ENCODE measurements around the gene BICC1.

The BICC1 gene

GRCh38 chr10:58577437-58577777, 64.7 kb downstream of the BICC1 start:
- no peak overlapping the region for H3K4ac ChIP-seq (ENCODE audit: low read length)
- no peak overlapping the region for H3K4me3 ChIP-seq (ENCODE audit: low read length in 2 of 2)
- H3K9me3 ChIP-seq (replicated peaks in 1 of 2; ENCODE audit: control insufficient read depth in 2 of 2, insufficient read depth in 1 of 2, low read depth in 1 of 2, low read length in 2 of 2): no peaks in the 10 kb centered on the region
- H3K36me3 ChIP-seq (replicated peaks in 1 of 2; ENCODE audit: control insufficient read depth in 2 of 2, insufficient read depth in 2 of 2, low read length in 2 of 2): no peaks in the 10 kb centered on the region
- H2AFZ ChIP-seq (ENCODE audit: low read length): no peak overlapping the region
- H3K79me1 ChIP-seq (ENCODE audit: low read depth, low read length): no peaks in the 10 kb centered on the region
- no peak overlapping the region for H2AK5ac ChIP-seq (ENCODE audit: low read depth, low read length)
- H2BK15ac ChIP-seq (ENCODE audit: low read length): no peak overlapping the region
- no peak overlapping the region for H4K8ac ChIP-seq (ENCODE audit: low read depth, low read length)
- H3K9ac ChIP-seq (ENCODE audit: low read depth, low read length, poor library complexity): no peak overlapping the region
- no peak overlapping the region for H2BK12ac ChIP-seq (ENCODE audit: low read length)
- H4K91ac ChIP-seq (ENCODE audit: low read depth, low read length, poor library complexity): no peak overlapping the region
- H2BK5ac ChIP-seq (ENCODE audit: low read length): no peak overlapping the region
- no peak overlapping the region for H3K27ac ChIP-seq (replicated peaks; ENCODE audit: low read length)
- DNase-seq (ENCODE audit: low spot score): no peak
- H2BK120ac ChIP-seq (ENCODE audit: low read depth, low read length): no peak overlapping the region
- H3K23ac ChIP-seq (ENCODE audit: low read depth, low read length, poor library complexity): no peak overlapping the region
- peaks cover 4 to 8% of the 10 kb centered on the region in 2 donors for H3K4me1 ChIP-seq (ENCODE audit: control insufficient read depth in 2 of 2, insufficient read depth in 1 of 2, low read depth in 1 of 2, low read length in 2 of 2)
- no peak overlapping the region for H3K14ac ChIP-seq (ENCODE audit: low read length)
- no peaks in the 10 kb centered on the region for H3K27me3 ChIP-seq (ENCODE audit: control insufficient read depth in 3 of 3, insufficient read depth in 3 of 3, low read depth in 1 of 3, low read length in 3 of 3)
- no peak overlapping the region for H3K4me2 ChIP-seq (ENCODE audit: insufficient read depth, low read length, poor library complexity, severe bottlenecking)
- no peak overlapping the region for H3K18ac ChIP-seq (ENCODE audit: low read length)

- Histone ChIP-seq H3K27me3 (ENCODE audit: control insufficient read depth in 3 of 3, insufficient read depth in 3 of 3, low read depth in 1 of 3, low read length in 3 of 3) (no peaks in the 10 kb centered on the region), H4K8ac (ENCODE audit: low read depth, low read length) (no peak overlapping the region), H3K4ac (ENCODE audit: low read length) (no peak overlapping the region), H3K9me3 (replicated peaks in 1 of 2; ENCODE audit: control insufficient read depth in 2 of 2, insufficient read depth in 1 of 2, low read depth in 1 of 2, low read length in 2 of 2) (no peaks in the 10 kb centered on the region), H2AK5ac (ENCODE audit: low read depth, low read length) (no peak overlapping the region), H3K9ac (ENCODE audit: low read depth, low read length, poor library complexity) (no peak overlapping the region), H3K79me1 (ENCODE audit: low read depth, low read length) (no peaks in the 10 kb centered on the region), H2AFZ (ENCODE audit: low read length) (no peak overlapping the region), H3K4me3 (ENCODE audit: low read length in 2 of 2) (no peak overlapping the region), H3K4me2 (ENCODE audit: insufficient read depth, low read length, poor library complexity, severe bottlenecking) (no peak overlapping the region), H3K23ac (ENCODE audit: low read depth, low read length, poor library complexity) (no peak overlapping the region), H2BK12ac (ENCODE audit: low read length) (no peak overlapping the region), H2BK120ac (ENCODE audit: low read depth, low read length) (no peak overlapping the region), H2BK15ac (ENCODE audit: low read length) (no peak overlapping the region), H3K18ac (ENCODE audit: low read length) (no peak overlapping the region), H4K91ac (ENCODE audit: low read depth, low read length, poor library complexity) (no peak overlapping the region), H3K14ac (ENCODE audit: low read length) (no peak overlapping the region), H3K4me1 (ENCODE audit: control insufficient read depth in 2 of 2, insufficient read depth in 1 of 2, low read depth in 1 of 2, low read length in 2 of 2) (peaks cover 4 to 8% of the 10 kb centered on the region in 2 donors), H3K36me3 (replicated peaks in 1 of 2; ENCODE audit: control insufficient read depth in 2 of 2, insufficient read depth in 2 of 2, low read length in 2 of 2) (no peaks in the 10 kb centered on the region), H3K27ac (replicated peaks; ENCODE audit: low read length) (no peak overlapping the region), H2BK5ac (ENCODE audit: low read length) (no peak overlapping the region)
- no CpG with 5 or more reads among the region's 8 CpGs for WGBS, 2 donors (ENCODE audit: extremely low coverage in 2 of 2, insufficient read length in 2 of 2, insufficient replicate concordance in 1 of 2)
- DNase-seq (ENCODE audit: low spot score): no peak
Observed at GRCh38 chr10:58578366-58578765, 65.7 kb downstream of the BICC1 start.

- H3K79me1 ChIP-seq (ENCODE audit: low read depth, low read length): no peaks in the 10 kb centered on the region
- no CpG with 5 or more reads among the region's 11 CpGs for WGBS, 2 donors (ENCODE audit: extremely low coverage in 2 of 2, insufficient read length in 2 of 2, insufficient replicate concordance in 1 of 2)
- no peak overlapping the region for H3K4me3 ChIP-seq (ENCODE audit: low read length in 2 of 2)
Observed at GRCh38 chr10:58579011-58579655, 66.5 kb downstream of the BICC1 start.

GRCh38 chr10:58582045-58582444, 69.4 kb downstream of the BICC1 start:
- Histone ChIP-seq H3K79me1 (ENCODE audit: low read depth, low read length) (no peaks in the 10 kb centered on the region), H4K8ac (ENCODE audit: low read depth, low read length) (no peak overlapping the region), H3K36me3 (replicated peaks in 1 of 2; ENCODE audit: control insufficient read depth in 2 of 2, insufficient read depth in 2 of 2, low read length in 2 of 2) (no peaks in the 10 kb centered on the region), H3K4me3 (ENCODE audit: low read length in 2 of 2) (no peak overlapping the region), H2BK5ac (ENCODE audit: low read length) (no peak overlapping the region), H2BK120ac (ENCODE audit: low read depth, low read length) (no peak overlapping the region), H3K18ac (ENCODE audit: low read length) (no peak overlapping the region), H2BK12ac (ENCODE audit: low read length) (no peak overlapping the region), H3K9me3 (replicated peaks in 1 of 2; ENCODE audit: control insufficient read depth in 2 of 2, insufficient read depth in 1 of 2, low read depth in 1 of 2, low read length in 2 of 2) (no peaks in the 10 kb centered on the region), H3K23ac (ENCODE audit: low read depth, low read length, poor library complexity) (no peak overlapping the region), H3K4ac (ENCODE audit: low read length) (no peak overlapping the region), H3K27me3 (ENCODE audit: control insufficient read depth in 3 of 3, insufficient read depth in 3 of 3, low read depth in 1 of 3, low read length in 3 of 3) (no peaks in the 10 kb centered on the region), H2AFZ (ENCODE audit: low read length) (no peak overlapping the region), H3K14ac (ENCODE audit: low read length) (no peak overlapping the region), H3K4me2 (ENCODE audit: insufficient read depth, low read length, poor library complexity, severe bottlenecking) (no peak overlapping the region), H3K9ac (ENCODE audit: low read depth, low read length, poor library complexity) (no peak overlapping the region), H2AK5ac (ENCODE audit: low read depth, low read length) (no peak overlapping the region), H3K27ac (replicated peaks; ENCODE audit: low read length) (no peak overlapping the region), H2BK15ac (ENCODE audit: low read length) (no peak overlapping the region), H4K91ac (ENCODE audit: low read depth, low read length, poor library complexity) (no peak overlapping the region), H3K4me1 (ENCODE audit: control insufficient read depth in 2 of 2, insufficient read depth in 1 of 2, low read depth in 1 of 2, low read length in 2 of 2) (peaks cover 0 to 5% of the 10 kb centered on the region in 2 donors)
- no peak for DNase-seq (ENCODE audit: low spot score)

More at GRCh38 chr10:58579011-58579655, 66.5 kb downstream of the BICC1 start:
- no peak overlapping the region for H4K91ac ChIP-seq (ENCODE audit: low read depth, low read length, poor library complexity)
- no peaks in the 10 kb centered on the region for H3K27me3 ChIP-seq (ENCODE audit: control insufficient read depth in 3 of 3, insufficient read depth in 3 of 3, low read depth in 1 of 3, low read length in 3 of 3)
- H2BK120ac ChIP-seq (ENCODE audit: low read depth, low read length): no peak overlapping the region
- H3K4me1 ChIP-seq (ENCODE audit: control insufficient read depth in 2 of 2, insufficient read depth in 1 of 2, low read depth in 1 of 2, low read length in 2 of 2): peaks cover 4 to 8% of the 10 kb centered on the region in 2 donors
- no peaks in the 10 kb centered on the region for H3K9me3 ChIP-seq (replicated peaks in 1 of 2; ENCODE audit: control insufficient read depth in 2 of 2, insufficient read depth in 1 of 2, low read depth in 1 of 2, low read length in 2 of 2)
- H2BK12ac ChIP-seq (ENCODE audit: low read length): no peak overlapping the region
- H3K14ac ChIP-seq (ENCODE audit: low read length): no peak overlapping the region
- no peak overlapping the region for H2AK5ac ChIP-seq (ENCODE audit: low read depth, low read length)
- H4K8ac ChIP-seq (ENCODE audit: low read depth, low read length): no peak overlapping the region
- H2BK5ac ChIP-seq (ENCODE audit: low read length): no peak overlapping the region
- no peak overlapping the region for H3K23ac ChIP-seq (ENCODE audit: low read depth, low read length, poor library complexity)
- no peak overlapping the region for H3K18ac ChIP-seq (ENCODE audit: low read length)
- no peaks in the 10 kb centered on the region for H3K36me3 ChIP-seq (replicated peaks in 1 of 2; ENCODE audit: control insufficient read depth in 2 of 2, insufficient read depth in 2 of 2, low read length in 2 of 2)
- no peak overlapping the region for H3K4ac ChIP-seq (ENCODE audit: low read length)
- no peak overlapping the region for H3K4me2 ChIP-seq (ENCODE audit: insufficient read depth, low read length, poor library complexity, severe bottlenecking)
- H3K9ac ChIP-seq (ENCODE audit: low read depth, low read length, poor library complexity): no peak overlapping the region
- no peak overlapping the region for H2BK15ac ChIP-seq (ENCODE audit: low read length)
- no peak overlapping the region for H2AFZ ChIP-seq (ENCODE audit: low read length)
- no peak for DNase-seq (ENCODE audit: low spot score)
- no peak overlapping the region for H3K27ac ChIP-seq (replicated peaks; ENCODE audit: low read length)
